GM18526 (cell line): ENCODE measurements around the gene NR3C2.

Experiments used
- POLR2A ChIP-seq: IDR thresholded peaks from 3 replicates; pipeline ENCODE4 v1.6.1; 2011; ENCODE audit not compliant: insufficient read length; ENCODE audit errors: extremely low read depth

NR3C2 gene

GRCh38 chr4:148044912-148045352 is 397.3 kb downstream of the NR3C2 start:
- TF ChIP-seq POLR2A, result no peak

- no peak for TF ChIP-seq POLR2A
Measured at GRCh38 chr4:148044089-148044911, 397.9 kb downstream of the NR3C2 start.

GRCh38 chr4:148041606-148042329 is 400.4 kb downstream of the NR3C2 start:
- no peak for TF ChIP-seq POLR2A

- no peak for TF ChIP-seq POLR2A
Measured at GRCh38 chr4:148034813-148035212, 407.4 kb downstream of the NR3C2 start.

GRCh38 chr4:148030193-148030873 is 411.9 kb downstream of the NR3C2 start:
- no peak for TF ChIP-seq POLR2A

- no peak for TF ChIP-seq POLR2A
Measured at GRCh38 chr4:148029781-148030180, 412.4 kb downstream of the NR3C2 start.
